ENCODE results near the gene SLC7A7.
A peak's percentile ranks its signal among the peaks of the same experiment; 100 is the strongest.

Gene SLC7A7

GRCh38 chr14:22852940-22853767, 37.9 kb upstream of the SLC7A7 start (continued):
- TF ChIP-seq ZNF513 (tag by site-specific recombination; IDR thresholded peaks at IDR 0.05): no peak
- TF ChIP-seq PRDM1 (tag by site-specific recombination; IDR thresholded peaks at IDR 0.05): no peak
- no peak for TF ChIP-seq ZSCAN5A (tag by site-specific recombination; IDR thresholded peaks at IDR 0.05)
- no peak for TF ChIP-seq ZNF133 (tag by site-specific recombination; IDR thresholded peaks at IDR 0.05)
- TF ChIP-seq ZNF544 (tag by site-specific recombination; IDR thresholded peaks at IDR 0.05): no peak
- peak; percentile 31 for TF ChIP-seq ZBTB26 (tag by site-specific recombination; optimal IDR thresholded peaks at IDR 0.05)
- no peak for TF ChIP-seq ZNF776 (tag by site-specific recombination; IDR thresholded peaks at IDR 0.05; ENCODE audit: borderline replicate concordance)
- TF ChIP-seq ZEB2 (tag by site-specific recombination; IDR thresholded peaks at IDR 0.05): peak; percentile 56
- peak; percentile 97 for TF ChIP-seq PRDM10 (tag by site-specific recombination; IDR thresholded peaks at IDR 0.05)
- TF ChIP-seq ZFP69B (tag by site-specific recombination; IDR thresholded peaks at IDR 0.05): peak; percentile 51; the same call in 1 of the 2 replicates
- no peak for TF ChIP-seq ZNF132 (tag by site-specific recombination; IDR thresholded peaks at IDR 0.05; ENCODE audit: borderline replicate concordance)
- TF ChIP-seq FEZF1 (tag by site-specific recombination; IDR thresholded peaks at IDR 0.05): no peak
- no peak for TF ChIP-seq ZNF146 (tag by site-specific recombination; IDR thresholded peaks at IDR 0.05)
- TF ChIP-seq ATF2 (tag by site-specific recombination; IDR thresholded peaks at IDR 0.05; ENCODE audit: low read depth): no peak
- TF ChIP-seq PRDM6 (tag by site-specific recombination; IDR thresholded peaks at IDR 0.05): no peak
- peak; percentile 36; the same call in 1 of the 2 replicates for TF ChIP-seq ZNF394 (tag by site-specific recombination; IDR thresholded peaks at IDR 0.05; ENCODE audit: borderline replicate concordance)
- TF ChIP-seq ZNF660 (tag by site-specific recombination; IDR thresholded peaks at IDR 0.05): no peak
- no peak for TF ChIP-seq ZNF843 (tag by site-specific recombination; IDR thresholded peaks at IDR 0.05)
- 0 out of 2 replicates have a peak, but pooled peaks have one; percentile 18 for TF ChIP-seq ZBTB10 (tag by site-specific recombination; IDR thresholded peaks at IDR 0.05)
- no peak for TF ChIP-seq ZNF23 (tag by site-specific recombination; IDR thresholded peaks at IDR 0.05; ENCODE audit: borderline replicate concordance)
- TF ChIP-seq ZNF610 (tag by site-specific recombination; IDR thresholded peaks at IDR 0.05; ENCODE audit: borderline replicate concordance): no peak
- 0 out of 2 replicates have a peak, but pooled peaks have one; percentile 42 for TF ChIP-seq ZNF24 (tag by site-specific recombination; IDR thresholded peaks at IDR 0.05)
- no peak for TF ChIP-seq OVOL3 (tag by site-specific recombination; IDR thresholded peaks at IDR 0.05)
- no peak for TF ChIP-seq ZNF274 (IDR thresholded peaks at IDR 0.05; ENCODE audit: low read length)
- TF ChIP-seq ZNF274 (tag by site-specific recombination; IDR thresholded peaks at IDR 0.05; ENCODE audit: borderline replicate concordance): no peak
